ENCODE data around the gene ZNRD2.
A peak's percentile ranks its signal among the peaks of the same experiment; 100 is the strongest.

The ZNRD2 gene

DNA sequence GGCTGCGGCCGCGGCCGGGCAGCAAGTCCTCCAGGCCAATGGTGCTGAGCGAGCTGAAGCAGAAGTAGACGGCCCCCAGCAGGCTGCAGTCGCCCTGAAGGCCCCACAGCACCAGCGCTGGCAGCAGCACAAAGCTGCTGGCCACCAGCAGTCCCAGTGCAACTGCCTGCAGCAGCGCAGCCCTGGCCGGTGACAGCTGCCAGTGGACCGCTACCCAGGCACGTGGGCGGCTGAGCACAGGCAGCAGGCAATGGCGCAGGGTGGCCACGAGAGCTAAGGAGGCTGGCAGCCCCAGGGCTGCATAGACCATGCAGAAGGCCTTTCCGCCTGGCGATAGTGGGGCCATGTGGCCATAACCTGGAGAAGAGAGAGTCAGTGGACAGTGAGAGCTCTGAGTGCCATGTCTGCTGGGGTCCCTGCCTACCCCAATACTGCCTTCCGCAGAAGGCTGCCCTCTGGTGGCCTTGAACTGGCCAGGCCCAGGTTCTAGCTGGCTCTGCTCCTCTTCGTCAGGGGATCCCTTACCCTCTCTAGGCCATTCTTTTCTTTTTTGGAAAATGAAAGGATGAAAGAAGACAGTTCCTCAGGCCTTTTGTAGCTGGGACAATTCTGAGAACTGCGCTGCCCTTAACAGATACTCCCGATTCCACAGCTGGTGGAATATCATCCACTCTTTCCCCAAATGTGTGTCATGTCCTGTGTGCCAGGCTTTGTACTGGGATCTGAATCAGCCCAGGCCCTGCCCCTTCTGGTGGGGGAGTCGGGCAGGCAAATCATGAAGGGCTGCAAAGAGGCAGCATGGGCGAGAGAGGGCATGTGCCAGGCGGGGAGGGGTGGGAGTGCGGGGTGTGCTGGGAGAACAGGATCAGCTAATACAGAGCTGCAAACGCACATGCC, 23.5 kb downstream of the ZNRD2 start:
- H3K9me3 ChIP-seq (ENCODE audit: control insufficient read depth, insufficient read depth, low read depth, low read length) = no peaks in the 10 kb centered on the region
- H3K4me3 ChIP-seq (ENCODE audit: low read depth, low read length) = no peak overlapping the region
- no peak overlapping the region for H3K27ac ChIP-seq (ENCODE audit: extremely low read depth, low read depth, low read length)
- H3K4me1 ChIP-seq (ENCODE audit: control insufficient read depth, insufficient read depth, low read length) = no peaks in the 10 kb centered on the region
- ChIA-PET POLR2A (interaction anchor here (1.1 to 2.0 kb wide), 5 partner anchors 9 to 119 kb away, joined by 3 to 8 read pairs (median 6); partner anchors contain the start of genes FAM89B, KAT5 and PCNX3), CTCF (interaction anchor here (0.6 to 4.1 kb wide), 25 partner anchors 8 to 1011 kb away, joined by 3 to 46 read pairs (median 4); partner anchors contain the start of genes EHBP1L1, FAM89B, MAP3K11 and PCNX3)
- H3K36me3 ChIP-seq (ENCODE audit: control insufficient read depth in 2 of 2, insufficient read depth in 1 of 2, low read length in 2 of 2) = peaks cover 0 to 14% of the 10 kb centered on the region in 2 experiments; a peak in 1 of 3 replicates
- TF ChIP-seq, protein P1, sequence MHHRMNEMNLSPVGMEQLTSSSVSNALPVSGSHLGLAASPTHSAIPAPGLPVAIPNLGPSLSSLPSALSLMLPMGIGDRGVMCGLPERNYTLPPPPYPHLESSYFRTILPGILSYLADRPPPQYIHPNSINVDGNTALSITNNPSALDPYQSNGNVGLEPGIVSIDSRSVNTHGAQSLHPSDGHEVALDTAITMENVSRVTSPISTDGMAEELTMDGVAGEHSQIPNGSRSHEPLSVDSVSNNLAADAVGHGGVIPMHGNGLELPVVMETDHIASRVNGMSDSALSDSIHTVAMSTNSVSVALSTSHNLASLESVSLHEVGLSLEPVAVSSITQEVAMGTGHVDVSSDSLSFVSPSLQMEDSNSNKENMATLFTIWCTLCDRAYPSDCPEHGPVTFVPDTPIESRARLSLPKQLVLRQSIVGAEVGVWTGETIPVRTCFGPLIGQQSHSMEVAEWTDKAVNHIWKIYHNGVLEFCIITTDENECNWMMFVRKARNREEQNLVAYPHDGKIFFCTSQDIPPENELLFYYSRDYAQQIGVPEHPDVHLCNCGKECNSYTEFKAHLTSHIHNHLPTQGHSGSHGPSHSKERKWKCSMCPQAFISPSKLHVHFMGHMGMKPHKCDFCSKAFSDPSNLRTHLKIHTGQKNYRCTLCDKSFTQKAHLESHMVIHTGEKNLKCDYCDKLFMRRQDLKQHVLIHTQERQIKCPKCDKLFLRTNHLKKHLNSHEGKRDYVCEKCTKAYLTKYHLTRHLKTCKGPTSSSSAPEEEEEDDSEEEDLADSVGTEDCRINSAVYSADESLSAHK (tag by site-specific recombination; IDR thresholded peaks at IDR 0.05) = no peak
- TF ChIP-seq GLIS2 (tag by site-specific recombination; IDR thresholded peaks at IDR 0.05) = 0 out of 2 replicates have a peak, but pooled peaks have one; percentile 17
- TF ChIP-seq ZNF654 (tag by site-specific recombination; IDR thresholded peaks at IDR 0.05; ENCODE audit: low read depth) = 0 out of 2 replicates have a peak, but pooled peaks have one; percentile 3
- TF ChIP-seq ZNF513 (tag by site-specific recombination; IDR thresholded peaks at IDR 0.05) = 0 out of 2 replicates have a peak, but pooled peaks have one; percentile 24
- peak; percentile 68 for TF ChIP-seq CTCF (tag by site-specific recombination; IDR thresholded peaks at IDR 0.05)
- no peak for TF ChIP-seq ZFP3 (tag by site-specific recombination; IDR thresholded peaks at IDR 0.05; ENCODE audit: low read depth)
- peak; percentile 18; the same call in 1 of the 2 replicates for TF ChIP-seq ZFHX2 (tag by site-specific recombination; conservative IDR thresholded peaks at IDR 0.05)
- no peak for TF ChIP-seq ZBTB48 (tag by site-specific recombination; IDR thresholded peaks at IDR 0.05)

GRCh38 chr11:65595131-65595530, 24.9 kb downstream of the ZNRD2 start:
- Histone ChIP-seq H3K4me3 (ENCODE audit: low read depth, low read length) (no peak overlapping the region), H3K36me3 (ENCODE audit: control insufficient read depth in 2 of 2, insufficient read depth in 1 of 2, low read length in 2 of 2) (peaks cover 0 to 21% of the 10 kb centered on the region in 2 experiments; a peak in 1 of 3 replicates), H3K9me3 (ENCODE audit: control insufficient read depth, insufficient read depth, low read depth, low read length) (no peaks in the 10 kb centered on the region), H3K4me1 (ENCODE audit: control insufficient read depth, insufficient read depth, low read length) (no peaks in the 10 kb centered on the region), H3K27ac (ENCODE audit: extremely low read depth, low read depth, low read length) (no peak overlapping the region)
- no peak for TF ChIP-seq ZNF596 (tag by site-specific recombination; IDR thresholded peaks at IDR 0.05)
- no peak for TF ChIP-seq ZNF423 (tag by site-specific recombination; IDR thresholded peaks at IDR 0.05)
- TF ChIP-seq ZNF555 (tag by site-specific recombination; conservative IDR thresholded peaks at IDR 0.05) = no peak
- TF ChIP-seq, protein P2, sequence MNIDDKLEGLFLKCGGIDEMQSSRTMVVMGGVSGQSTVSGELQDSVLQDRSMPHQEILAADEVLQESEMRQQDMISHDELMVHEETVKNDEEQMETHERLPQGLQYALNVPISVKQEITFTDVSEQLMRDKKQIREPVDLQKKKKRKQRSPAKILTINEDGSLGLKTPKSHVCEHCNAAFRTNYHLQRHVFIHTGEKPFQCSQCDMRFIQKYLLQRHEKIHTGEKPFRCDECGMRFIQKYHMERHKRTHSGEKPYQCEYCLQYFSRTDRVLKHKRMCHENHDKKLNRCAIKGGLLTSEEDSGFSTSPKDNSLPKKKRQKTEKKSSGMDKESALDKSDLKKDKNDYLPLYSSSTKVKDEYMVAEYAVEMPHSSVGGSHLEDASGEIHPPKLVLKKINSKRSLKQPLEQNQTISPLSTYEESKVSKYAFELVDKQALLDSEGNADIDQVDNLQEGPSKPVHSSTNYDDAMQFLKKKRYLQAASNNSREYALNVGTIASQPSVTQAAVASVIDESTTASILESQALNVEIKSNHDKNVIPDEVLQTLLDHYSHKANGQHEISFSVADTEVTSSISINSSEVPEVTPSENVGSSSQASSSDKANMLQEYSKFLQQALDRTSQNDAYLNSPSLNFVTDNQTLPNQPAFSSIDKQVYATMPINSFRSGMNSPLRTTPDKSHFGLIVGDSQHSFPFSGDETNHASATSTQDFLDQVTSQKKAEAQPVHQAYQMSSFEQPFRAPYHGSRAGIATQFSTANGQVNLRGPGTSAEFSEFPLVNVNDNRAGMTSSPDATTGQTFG (tag by site-specific recombination; IDR thresholded peaks at IDR 0.05; ENCODE audit: borderline replicate concordance) = no peak
- TF ChIP-seq ZFP37 (tag by site-specific recombination; IDR thresholded peaks at IDR 0.05) = no peak
- CTCF ChIA-PET = interaction anchor here (0.6 to 2.6 kb wide), 5 partner anchors 9 to 43 kb away, joined by 3 to 26 read pairs (median 4); partner anchors contain the start of genes EHBP1L1, FAM89B and ZNRD2
- POLR2A ChIA-PET = interaction anchor here (1.2 to 1.4 kb wide), 5 partner anchors 9 to 117 kb away, joined by 3 to 9 read pairs (median 6); partner anchors contain the start of genes KAT5 and PCNX3
